Measurements from ENCODE around the gene TMEM254.
"Not testable (repeated sequence)": the region's sequence is repeated elsewhere in the genome, so short reads cannot be mapped to it uniquely, and the experiment has no call there.

The TMEM254 gene

DNA sequence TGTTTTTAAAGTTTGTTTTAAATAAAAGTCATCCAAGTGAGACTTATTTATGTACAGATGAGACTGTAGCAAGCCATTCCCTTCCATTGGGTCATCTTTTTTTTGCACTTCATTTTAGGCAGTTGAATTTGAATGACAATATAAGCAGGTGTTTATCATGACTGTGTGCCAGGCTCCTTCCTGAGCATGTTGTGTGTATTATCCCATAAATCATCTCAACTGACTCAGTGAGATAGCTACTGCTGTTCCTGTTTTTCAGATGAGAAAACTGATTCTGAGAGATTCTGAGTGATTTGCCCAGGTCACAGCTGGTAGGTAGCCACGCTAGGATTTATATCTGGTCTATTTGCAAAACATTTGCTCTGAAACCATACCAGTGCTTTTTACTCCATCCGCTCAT lies 11.7 kb downstream of the TMEM254 start:
- no peak for DNase-seq (ENCODE audit: extremely low read depth, low read depth)

GRCh38 chr10:80094231-80094630 lies 15.8 kb downstream of the TMEM254 start:
- TF ChIP-seq, protein P1, sequence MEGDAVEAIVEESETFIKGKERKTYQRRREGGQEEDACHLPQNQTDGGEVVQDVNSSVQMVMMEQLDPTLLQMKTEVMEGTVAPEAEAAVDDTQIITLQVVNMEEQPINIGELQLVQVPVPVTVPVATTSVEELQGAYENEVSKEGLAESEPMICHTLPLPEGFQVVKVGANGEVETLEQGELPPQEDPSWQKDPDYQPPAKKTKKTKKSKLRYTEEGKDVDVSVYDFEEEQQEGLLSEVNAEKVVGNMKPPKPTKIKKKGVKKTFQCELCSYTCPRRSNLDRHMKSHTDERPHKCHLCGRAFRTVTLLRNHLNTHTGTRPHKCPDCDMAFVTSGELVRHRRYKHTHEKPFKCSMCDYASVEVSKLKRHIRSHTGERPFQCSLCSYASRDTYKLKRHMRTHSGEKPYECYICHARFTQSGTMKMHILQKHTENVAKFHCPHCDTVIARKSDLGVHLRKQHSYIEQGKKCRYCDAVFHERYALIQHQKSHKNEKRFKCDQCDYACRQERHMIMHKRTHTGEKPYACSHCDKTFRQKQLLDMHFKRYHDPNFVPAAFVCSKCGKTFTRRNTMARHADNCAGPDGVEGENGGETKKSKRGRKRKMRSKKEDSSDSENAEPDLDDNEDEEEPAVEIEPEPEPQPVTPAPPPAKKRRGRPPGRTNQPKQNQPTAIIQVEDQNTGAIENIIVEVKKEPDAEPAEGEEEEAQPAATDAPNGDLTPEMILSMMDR (IDR thresholded peaks at IDR 0.05; ENCODE audit: low read depth, low read length), result no peak

More for the DNA sequence above, 11.7 kb downstream of the TMEM254 start:
- TF ChIP-seq, protein P1 (IDR thresholded peaks at IDR 0.05; ENCODE audit: low read depth, low read length), result no peak

DNA sequence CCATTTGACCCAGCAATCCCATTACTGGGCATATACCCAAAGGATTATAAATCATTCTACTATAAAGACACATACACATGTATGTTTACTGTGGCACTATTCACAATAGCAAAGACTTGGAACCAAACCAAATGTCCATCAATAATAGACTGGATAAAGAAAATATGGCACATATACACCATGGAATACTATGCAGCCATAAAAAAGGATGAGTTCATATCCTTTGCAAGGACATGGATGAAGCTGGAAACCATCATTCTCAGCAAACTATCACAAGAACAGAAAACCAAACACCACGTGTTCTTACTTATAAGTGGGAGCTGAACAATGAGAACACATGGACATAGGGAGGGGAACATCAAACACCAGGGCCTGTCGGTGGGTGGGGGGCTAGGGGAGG lies 19.8 kb downstream of the TMEM254 start:
- not testable (repeated sequence) for DNase-seq (ENCODE audit: extremely low read depth, low read depth)

More at GRCh38 chr10:80094231-80094630, 15.8 kb downstream of the TMEM254 start:
- DNase-seq (ENCODE audit: extremely low read depth, low read depth), result no peak

DNA sequence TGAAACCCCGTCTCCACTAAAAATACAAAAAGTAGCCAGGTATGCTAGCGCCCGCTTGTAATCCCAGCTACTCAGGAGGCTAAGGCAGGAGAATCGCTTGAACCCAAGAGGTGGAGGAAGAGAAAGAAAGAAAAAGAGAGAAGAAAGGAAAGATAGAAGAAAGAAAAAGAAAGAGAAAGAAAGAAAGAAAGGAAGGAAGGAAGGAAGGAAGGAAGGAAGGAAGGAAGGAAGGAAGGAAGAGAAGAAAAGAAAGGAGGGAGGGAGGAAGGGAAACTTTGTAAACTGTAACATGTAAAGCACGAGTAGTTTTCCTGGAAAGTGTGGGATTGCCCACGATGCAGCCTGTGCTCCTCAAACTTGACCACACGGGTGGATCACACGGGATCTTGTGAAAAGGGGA lies 20.8 kb downstream of the TMEM254 start:
- DNase-seq (ENCODE audit: extremely low read depth, low read depth), result not testable (repeated sequence)

DNA sequence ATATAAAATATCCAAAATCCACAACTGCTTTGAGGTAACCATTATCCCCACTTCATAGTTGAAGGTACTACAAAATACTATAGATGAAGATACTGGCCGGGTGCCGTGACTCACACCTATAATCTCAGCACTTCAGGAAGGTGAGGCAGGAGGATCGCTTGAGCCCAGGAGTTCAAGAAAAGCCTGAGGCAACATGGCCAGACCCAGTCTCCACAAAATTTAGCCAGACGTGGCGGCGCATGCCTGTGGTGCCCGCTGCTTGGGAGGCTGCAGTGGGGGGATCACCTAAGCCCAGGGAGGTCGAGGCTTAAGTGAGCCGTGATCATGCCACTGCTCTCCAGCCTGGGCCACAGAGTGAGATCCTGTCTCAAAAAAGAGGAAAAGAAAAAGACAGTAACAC lies 21.7 kb downstream of the TMEM254 start:
- TF ChIP-seq, protein P1 (IDR thresholded peaks at IDR 0.05; ENCODE audit: low read depth, low read length), result no peak
- DNase-seq (ENCODE audit: extremely low read depth, low read depth), result no peak

DNA sequence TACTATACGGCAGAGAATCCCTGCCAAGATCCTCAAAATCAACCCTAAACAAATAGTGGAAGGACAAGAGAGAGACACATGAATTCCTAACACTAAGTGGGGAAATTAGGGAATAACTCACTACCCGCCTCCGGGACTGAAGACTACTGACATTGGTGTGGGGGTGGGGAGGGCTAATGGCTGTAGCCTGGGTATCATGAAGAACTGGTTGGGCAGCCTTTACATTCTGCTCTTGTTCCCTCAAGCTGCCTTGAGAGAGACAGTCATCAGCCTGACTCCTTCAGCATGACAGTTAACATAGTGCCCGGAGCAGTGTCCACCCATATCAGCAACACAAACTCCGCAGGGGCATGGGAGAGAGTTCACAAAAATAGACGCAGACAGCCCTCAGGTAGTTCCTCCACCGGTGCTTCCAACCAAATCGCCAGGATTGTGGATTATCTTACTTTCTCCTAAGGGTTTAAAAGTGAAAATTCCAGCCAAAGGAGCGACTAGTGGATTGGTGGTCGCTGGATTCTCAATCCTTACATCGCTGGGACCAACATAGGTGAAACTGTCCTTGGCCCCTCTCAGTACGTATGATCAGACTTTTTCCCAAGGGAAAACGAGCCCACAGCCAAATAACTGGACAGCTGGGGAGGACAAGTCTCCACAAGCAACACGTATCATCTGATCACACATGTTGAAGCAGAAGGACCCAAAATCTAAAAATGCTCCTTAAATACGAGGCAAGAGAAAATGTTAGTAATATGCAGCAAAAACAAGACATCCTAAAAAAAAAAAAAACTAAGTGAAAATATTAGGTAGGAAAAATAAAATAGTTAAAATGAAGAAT lies 22.6 kb downstream of the TMEM254 start:
- TF ChIP-seq, protein P1 (IDR thresholded peaks at IDR 0.05; ENCODE audit: low read depth, low read length), result no peak
- no peak for DNase-seq (ENCODE audit: extremely low read depth, low read depth)

GRCh38 chr10:80104066-80104926 lies 25.8 kb downstream of the TMEM254 start:
- peak; percentile 94 for DNase-seq (ENCODE audit: extremely low read depth, low read depth)
- TF ChIP-seq, protein P1 (IDR thresholded peaks at IDR 0.05; ENCODE audit: low read depth, low read length), result no peak

- TF ChIP-seq, protein P1 (IDR thresholded peaks at IDR 0.05; ENCODE audit: low read depth, low read length), result no peak
- no peak for DNase-seq (ENCODE audit: extremely low read depth, low read depth)
Measured at GRCh38 chr10:80108576-80109239, 30.2 kb downstream of the TMEM254 start.

Measured in AG09319 (cell line).